Hematopoietic multipotent progenitor cell treated with erythropoietin and hydrocortisone succinate and interleukin-3 and kit ligand, for 17 days (in vitro differentiated cells): ENCODE results near the gene CCDC97.

Experiments
- DNase-seq: peaks from one replicate; pipeline ENCODE4 v3.0.0-alpha.2; 2015; ENCODE audit warnings: low spot score

The CCDC97 gene

GRCh38 chr19:41298348-41298964 lies 11.5 kb upstream of the CCDC97 start:
- DNase-seq: no peak

GRCh38 chr19:41299046-41299754 lies 10.8 kb upstream of the CCDC97 start:
- no peak for DNase-seq

- DNase-seq: no peak
Observed at GRCh38 chr19:41299755-41300089, 10.2 kb upstream of the CCDC97 start.

- no peak for DNase-seq
Observed at GRCh38 chr19:41300555-41300954, 9.4 kb upstream of the CCDC97 start.

- no peak for DNase-seq
Observed at GRCh38 chr19:41302624-41303351, 7.2 kb upstream of the CCDC97 start.

GRCh38 chr19:41303954-41304353 lies 6.0 kb upstream of the CCDC97 start:
- no peak for DNase-seq

- no peak for DNase-seq
Observed at GRCh38 chr19:41304706-41305483, 5.1 kb upstream of the CCDC97 start.

GRCh38 chr19:41305927-41306793 lies 3.8 kb upstream of the CCDC97 start:
- DNase-seq: no peak

GRCh38 chr19:41307090-41307875 lies 2.7 kb upstream of the CCDC97 start:
- no peak for DNase-seq

GRCh38 chr19:41307954-41308449 lies 2.0 kb upstream of the CCDC97 start:
- no peak for DNase-seq

- peak; percentile 96 for DNase-seq
Observed at GRCh38 chr19:41308450-41309179, 1.4 kb upstream of the CCDC97 start.

GRCh38 chr19:41309180-41310032 lies 566 bp upstream of the CCDC97 start:
- peak; percentile 68 for DNase-seq

GRCh38 chr19:41311072-41311471 lies 1.1 kb downstream of the CCDC97 start:
- DNase-seq: no peak

GRCh38 chr19:41311613-41312012 lies 1.6 kb downstream of the CCDC97 start:
- no peak for DNase-seq

GRCh38 chr19:41316306-41316920 lies 6.4 kb downstream of the CCDC97 start:
- DNase-seq: no peak

- DNase-seq: no peak
Observed at GRCh38 chr19:41318696-41319499, 8.9 kb downstream of the CCDC97 start.

- DNase-seq: no peak
Observed at GRCh38 chr19:41319500-41320184, 9.7 kb downstream of the CCDC97 start.
